HCT116 (cell line): ENCODE measurements around the gene RAB25.
A peak's percentile ranks its signal among the peaks of the same experiment; 100 is the strongest.

ENCODE experiments used
- EZH2 ChIP-seq: fragments of 200-600 bp; sonication (generic); IDR thresholded peaks from 2 replicates; pipeline ENCODE4 v1.6.1; 2017; ENCODE audit warnings: antibody characterized with exemption, mixed run types
- EZH2phosphoT487 ChIP-seq: fragments of 200-600 bp; IDR thresholded peaks from 2 replicates; pipeline ENCODE4 v1.6.1; 2018; ENCODE audit warnings: antibody characterized with exemption, borderline replicate concordance
- POLR2AphosphoS5 ChIP-seq: IDR thresholded peaks from 2 replicates; pipeline ENCODE4 v1.6.1; 2011; ENCODE audit warnings: mild to moderate bottlenecking, low read depth, low read length, moderate library complexity
- TF ChIP-seq, protein P1 (sequence below): IDR thresholded peaks from 2 replicates; pipeline ENCODE4 v1.6.1; 2012; ENCODE audit warnings: low read depth

DNA sequence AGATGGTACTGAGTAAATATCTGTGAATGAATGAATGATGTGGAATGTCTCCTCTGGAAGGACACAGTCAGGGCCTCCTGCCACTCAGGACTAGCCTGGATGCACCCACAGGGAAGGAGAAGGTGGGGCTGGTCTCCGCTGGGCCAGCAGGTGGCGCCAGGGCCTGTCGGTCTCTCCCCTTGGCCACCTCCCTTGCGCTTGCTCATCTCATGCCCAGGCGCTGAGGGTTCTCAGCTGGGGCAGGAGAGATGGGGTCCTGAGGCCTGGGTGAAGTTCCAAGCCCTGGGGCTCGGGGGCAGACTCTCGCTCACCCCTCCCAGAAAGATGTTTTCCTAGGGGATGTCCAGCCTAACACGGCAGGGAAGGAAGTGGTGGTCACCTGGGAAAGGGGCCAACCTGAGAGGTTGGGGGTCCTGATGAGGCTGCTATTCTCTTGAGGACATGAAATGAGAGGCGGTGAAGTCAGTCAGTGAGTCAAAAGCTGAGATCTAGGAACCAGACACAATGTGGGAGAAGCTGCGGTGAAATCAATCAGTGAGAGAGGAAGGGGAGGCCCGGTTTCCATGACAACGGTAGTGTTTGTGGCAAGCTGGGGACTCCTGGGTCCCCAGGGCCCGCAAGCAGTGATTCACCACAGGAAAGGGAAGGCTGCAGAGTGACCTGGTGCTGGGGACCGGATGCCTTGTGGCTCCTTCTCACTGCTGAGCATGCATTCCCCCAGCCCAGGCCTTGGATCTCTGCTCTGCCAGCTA is 35.9 kb downstream of the RAB25 start:
- TF ChIP-seq EZH2 (no peak), POLR2AphosphoS5 (peak; percentile 33; the same call in 1 of the 2 replicates), EZH2phosphoT487 (no peak)
- TF ChIP-seq, protein P1, sequence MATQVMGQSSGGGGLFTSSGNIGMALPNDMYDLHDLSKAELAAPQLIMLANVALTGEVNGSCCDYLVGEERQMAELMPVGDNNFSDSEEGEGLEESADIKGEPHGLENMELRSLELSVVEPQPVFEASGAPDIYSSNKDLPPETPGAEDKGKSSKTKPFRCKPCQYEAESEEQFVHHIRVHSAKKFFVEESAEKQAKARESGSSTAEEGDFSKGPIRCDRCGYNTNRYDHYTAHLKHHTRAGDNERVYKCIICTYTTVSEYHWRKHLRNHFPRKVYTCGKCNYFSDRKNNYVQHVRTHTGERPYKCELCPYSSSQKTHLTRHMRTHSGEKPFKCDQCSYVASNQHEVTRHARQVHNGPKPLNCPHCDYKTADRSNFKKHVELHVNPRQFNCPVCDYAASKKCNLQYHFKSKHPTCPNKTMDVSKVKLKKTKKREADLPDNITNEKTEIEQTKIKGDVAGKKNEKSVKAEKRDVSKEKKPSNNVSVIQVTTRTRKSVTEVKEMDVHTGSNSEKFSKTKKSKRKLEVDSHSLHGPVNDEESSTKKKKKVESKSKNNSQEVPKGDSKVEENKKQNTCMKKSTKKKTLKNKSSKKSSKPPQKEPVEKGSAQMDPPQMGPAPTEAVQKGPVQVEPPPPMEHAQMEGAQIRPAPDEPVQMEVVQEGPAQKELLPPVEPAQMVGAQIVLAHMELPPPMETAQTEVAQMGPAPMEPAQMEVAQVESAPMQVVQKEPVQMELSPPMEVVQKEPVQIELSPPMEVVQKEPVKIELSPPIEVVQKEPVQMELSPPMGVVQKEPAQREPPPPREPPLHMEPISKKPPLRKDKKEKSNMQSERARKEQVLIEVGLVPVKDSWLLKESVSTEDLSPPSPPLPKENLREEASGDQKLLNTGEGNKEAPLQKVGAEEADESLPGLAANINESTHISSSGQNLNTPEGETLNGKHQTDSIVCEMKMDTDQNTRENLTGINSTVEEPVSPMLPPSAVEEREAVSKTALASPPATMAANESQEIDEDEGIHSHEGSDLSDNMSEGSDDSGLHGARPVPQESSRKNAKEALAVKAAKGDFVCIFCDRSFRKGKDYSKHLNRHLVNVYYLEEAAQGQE = no peak
